HT1080 (cell line): ENCODE measurements around the gene PNLIP. TPM values are rescaled to one million over a fixed set of nuclear protein-coding genes. Genes with fewer than 3 reads are reported as not detected.

Experiments
- DNase-seq: peaks from one replicate; pipeline ENCODE4 v3.0.0-alpha.2; 2015; ENCODE audit warnings: low read depth
- small RNA-seq: library from RNA; depleted of rRNA; stranded (forward); fragments of <200 nt; gene quantifications from one replicate; pipeline ENCODE3, GENCODE V24; 2014
- total RNA-seq: library from RNA; depleted of rRNA; stranded (reverse); fragments of >200 nt; shearing (Covaris generic); gene quantifications from 2 replicates; pipeline ENCODE4 v1.2.3, GENCODE V29; 2014; rRNA removed

Gene PNLIP
- total RNA-seq, 1 experiment from 2014 or later, result not detected

GRCh38 chr10:116613471-116613870 lies 67.7 kb downstream of the PNLIP start:
- DNase-seq, result no peak

GRCh38 chr10:116614796-116615195 lies 69.1 kb downstream of the PNLIP start:
- no peak for DNase-seq

- no peak for DNase-seq
Observed at GRCh38 chr10:116615199-116615776, 69.6 kb downstream of the PNLIP start.

Small RNA genes within 50 kb of the gene (small RNA-seq; reads per million reads assigned to genes)
- not detected for gene RNU6-1090P

Other genes with a start within 250 kb of the PNLIP start
- gene CCDC172, start 221.5 kb upstream of the PNLIP start, total RNA-seq, result not detected in 2 replicates
- 0.05 and 0.13 TPM in 2 replicates for gene PNLIPRP3, start 118.1 kb upstream of the PNLIP start, total RNA-seq
- gene PNLIPRP1, start 45.0 kb downstream of the PNLIP start, total RNA-seq, result not detected in 2 replicates
- gene PNLIPRP2, start 75.0 kb downstream of the PNLIP start, total RNA-seq, result not detected in 2 replicates
- 3.4 and 3.7 TPM in 2 replicates for gene HSPA12A, start 196.6 kb downstream of the PNLIP start, total RNA-seq